ENCODE measurements around the gene PIAS4.
A peak's percentile ranks its signal among the peaks of the same experiment; 100 is the strongest.

Gene PIAS4

DNA sequence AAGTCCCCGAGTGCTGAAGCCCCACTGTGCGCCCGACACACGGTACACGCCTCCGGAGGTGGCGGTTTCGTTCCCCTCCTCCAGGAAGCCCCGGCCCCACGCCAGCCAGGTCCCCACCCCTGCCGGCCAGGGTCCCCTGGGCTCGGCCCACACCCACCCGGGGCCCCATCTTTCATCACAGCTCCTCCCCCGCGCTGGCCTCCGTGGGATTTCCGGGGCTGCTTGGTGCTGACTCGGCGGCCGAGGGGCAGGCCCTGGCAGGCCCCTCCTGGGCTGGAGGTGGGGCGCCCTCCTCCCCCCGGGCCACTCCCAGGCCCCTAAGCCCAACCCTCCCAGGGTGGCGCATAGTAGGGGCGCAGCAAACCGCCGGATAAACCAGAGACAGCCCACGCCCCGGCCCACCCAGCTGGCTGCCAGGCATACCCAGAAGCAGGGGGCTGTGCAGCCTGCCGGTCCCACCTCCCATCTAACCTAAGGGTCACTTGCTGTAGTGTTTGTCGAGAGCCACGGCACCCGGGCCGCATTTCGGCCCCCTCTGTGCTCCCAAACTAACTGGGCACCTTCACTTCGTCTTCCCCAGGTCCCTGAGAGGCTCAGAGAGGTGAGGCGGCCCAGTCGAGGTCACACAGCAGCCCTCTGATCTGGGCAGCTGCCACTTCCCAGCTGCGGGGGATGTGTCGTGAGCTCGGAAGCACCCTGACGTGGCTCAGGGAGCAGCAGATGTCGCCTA is 52.5 kb downstream of the PIAS4 start:
- DNase-seq (ENCODE audit: low read depth) = no peak

DNA sequence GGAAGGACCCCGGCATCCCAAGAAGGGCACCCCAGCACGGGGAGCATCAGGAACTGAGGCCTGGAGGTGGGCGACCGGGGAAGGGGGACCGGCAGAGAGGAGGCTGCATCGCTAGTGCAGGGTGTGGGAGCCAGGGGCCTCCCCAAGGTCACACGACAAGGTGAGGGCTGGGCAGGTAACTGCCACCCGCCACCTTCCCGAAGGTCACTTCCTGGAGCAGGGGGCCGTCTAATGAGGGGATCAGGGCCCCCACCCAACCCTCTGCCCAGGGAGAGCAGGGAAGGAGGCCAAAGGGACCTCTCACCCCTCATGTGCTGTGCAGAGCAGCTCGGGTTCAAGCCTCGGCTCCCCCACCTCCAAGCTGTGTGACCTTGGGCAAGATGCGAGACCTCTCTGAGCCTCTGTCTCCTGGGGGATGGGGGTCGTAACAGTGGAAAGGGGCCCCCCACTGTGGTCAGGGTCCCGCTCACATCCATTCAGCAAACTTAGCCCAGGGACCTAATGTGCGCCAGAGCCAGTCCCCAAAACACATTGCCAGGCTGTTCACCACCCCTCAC is 53.2 kb downstream of the PIAS4 start:
- no peak for DNase-seq (ENCODE audit: low read depth)

DNA sequence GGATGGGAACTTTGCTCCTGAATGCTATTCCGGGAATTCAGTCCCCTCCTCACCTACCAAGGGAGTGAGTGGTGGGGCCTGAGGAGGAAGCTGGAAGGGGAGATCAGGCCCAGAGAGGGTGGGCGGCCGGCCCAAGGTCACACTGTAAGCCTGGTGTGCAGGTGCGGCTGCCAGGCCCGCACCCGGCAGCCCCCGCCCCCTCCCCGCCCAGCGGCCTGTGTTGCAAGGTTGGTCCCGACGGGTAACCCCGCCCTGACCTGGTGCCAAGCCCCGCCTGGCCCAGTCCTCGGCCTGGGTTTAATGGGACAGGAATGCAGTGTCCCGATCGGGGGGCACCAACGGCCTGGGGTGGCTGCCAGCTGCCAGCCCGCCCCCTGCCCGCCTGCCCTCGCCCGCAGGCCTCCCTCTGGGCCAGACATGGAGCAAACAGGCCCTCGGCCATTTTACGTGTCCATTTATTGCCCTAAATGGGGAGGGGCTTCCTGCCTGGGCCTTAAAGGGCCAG is 53.7 kb downstream of the PIAS4 start:
- DNase-seq (ENCODE audit: low read depth) = no peak

DNA sequence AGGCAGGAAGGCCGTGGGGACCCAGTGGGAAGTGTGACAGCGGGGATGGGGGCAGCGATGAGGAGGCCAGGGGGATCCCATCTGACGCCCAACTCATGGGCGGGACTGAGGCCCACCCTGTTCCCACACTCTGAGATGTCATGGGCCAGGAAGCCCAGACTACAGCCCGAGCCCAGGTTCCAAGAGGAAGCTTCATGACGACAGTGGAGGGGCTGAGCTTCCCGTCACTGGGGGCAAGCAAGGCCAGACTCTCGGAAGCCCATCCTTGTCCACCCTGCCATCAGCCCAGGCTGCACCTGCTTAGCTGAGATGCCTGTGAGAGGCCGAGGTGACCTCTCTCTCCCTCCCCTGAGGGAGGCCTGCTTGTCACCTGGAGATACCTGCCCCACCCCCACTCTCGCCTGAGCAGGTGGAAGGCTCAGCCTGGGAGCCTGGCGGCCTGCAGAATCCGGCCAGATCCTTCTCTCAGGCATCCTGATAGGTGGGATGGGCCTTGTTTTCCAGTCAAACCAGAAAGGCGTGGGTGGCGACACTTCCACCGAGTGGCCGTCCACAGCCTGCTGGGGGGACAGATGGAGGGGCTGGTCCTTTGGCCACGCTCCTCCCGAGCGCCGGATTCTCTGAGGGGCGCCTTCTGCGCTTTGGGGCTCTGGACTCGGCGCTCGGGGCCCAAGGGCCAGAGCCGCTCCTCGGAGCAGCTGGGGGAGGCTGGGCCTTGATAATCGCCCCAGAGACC is 54.3 kb downstream of the PIAS4 start:
- no peak for DNase-seq (ENCODE audit: low read depth)

DNA sequence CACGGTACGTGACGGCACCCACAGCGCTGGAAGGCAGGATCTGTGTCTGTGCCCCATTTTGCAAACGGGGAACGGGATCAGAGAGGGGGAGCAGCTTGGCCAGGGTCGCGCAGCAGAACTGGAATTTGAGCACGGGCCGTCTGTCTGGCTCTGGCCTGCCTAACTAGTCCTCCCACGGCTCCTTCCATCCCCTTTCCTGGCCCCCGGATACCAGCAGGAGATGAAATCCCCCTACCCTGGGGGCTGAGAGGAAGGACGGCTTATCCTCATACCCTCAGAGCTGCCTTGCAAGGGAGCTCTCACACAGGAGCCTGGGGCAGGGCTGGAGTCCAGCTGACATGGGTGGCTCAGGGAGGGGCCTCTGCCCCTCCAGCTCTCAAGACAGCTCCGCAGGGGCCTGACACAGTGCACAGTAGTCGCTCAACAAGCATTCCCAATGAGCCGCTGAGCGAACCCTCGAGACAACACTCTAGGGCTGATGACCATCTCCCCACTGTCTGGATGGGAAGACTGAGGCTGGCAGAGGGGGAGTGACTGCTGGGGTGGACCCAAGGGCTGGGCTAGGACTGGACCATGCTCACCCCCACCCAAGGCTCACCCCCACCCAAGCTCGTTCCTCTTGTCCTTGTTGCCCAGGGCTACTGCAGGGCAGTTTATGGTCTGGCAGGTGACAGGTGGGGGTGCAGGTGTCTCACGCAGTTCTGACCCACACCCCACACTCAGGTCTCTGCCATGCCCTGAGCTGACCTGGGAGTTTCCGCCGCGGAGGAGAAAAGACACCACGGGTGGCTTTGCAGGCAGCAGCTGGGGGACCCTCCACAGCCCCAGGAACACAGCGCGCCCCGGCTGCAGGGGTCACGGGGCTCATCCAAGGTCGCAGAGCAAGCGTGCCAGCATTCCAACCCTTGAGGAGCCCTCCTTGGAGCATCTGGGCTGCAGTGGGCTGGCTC is 55.2 kb downstream of the PIAS4 start:
- no peak for DNase-seq (ENCODE audit: low read depth)

DNA sequence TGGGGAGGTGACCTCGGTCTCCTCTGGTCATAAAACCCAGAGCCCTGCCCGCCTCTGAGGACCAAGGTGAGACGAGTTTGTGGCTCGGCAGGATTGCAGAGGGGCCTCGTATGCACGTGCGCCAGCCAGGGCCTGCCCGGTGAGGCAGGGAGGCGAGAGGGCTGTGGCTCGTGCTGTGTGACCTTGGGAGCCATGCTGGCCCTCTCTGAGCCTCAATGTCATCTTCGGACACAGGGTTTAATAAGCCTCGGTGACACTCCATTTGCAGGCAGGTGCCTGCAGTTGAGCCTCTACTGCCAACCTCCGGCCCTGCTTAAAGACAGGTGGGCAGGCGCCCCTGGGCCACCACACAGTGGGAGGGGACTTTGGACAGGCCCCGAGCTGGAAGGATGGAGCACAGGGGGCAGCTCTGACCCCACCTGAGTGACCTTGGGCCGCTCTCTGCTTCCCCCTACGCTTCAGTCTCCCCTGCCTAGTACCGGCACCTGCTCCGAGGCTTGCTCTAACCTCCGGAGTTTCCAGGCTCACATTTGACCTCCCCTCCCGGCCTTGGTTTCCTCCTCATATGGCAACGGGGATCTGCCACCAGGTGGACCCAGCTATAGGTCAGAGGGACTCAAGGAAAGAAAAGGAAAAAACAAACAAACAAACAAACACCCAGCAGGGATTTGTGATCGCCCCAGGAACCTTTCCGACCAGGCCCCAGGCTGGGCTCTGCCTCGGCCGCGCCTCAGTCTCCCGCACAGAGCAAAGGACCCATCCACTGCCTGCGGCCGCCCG is 56.0 kb downstream of the PIAS4 start:
- no peak for DNase-seq (ENCODE audit: low read depth)

DNA sequence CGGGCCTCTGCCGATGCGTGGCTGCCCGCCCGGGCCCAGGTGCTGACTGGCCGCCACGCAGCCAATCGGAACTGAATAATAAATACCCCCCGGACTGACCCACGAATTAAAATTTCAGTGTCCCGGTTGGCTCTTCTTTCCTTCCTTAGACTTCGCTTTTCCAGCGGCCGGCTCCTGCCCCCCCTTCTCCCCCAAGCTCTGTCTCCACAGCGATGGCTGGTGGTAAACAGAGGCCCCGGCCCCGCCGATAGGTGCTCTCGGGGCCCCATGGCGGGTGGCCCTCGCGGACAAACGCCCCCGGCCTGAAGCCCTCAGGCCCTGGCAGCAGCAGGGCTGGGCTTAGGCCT is 56.6 kb downstream of the PIAS4 start:
- DNase-seq (ENCODE audit: low read depth) = peak; percentile 65

DNA sequence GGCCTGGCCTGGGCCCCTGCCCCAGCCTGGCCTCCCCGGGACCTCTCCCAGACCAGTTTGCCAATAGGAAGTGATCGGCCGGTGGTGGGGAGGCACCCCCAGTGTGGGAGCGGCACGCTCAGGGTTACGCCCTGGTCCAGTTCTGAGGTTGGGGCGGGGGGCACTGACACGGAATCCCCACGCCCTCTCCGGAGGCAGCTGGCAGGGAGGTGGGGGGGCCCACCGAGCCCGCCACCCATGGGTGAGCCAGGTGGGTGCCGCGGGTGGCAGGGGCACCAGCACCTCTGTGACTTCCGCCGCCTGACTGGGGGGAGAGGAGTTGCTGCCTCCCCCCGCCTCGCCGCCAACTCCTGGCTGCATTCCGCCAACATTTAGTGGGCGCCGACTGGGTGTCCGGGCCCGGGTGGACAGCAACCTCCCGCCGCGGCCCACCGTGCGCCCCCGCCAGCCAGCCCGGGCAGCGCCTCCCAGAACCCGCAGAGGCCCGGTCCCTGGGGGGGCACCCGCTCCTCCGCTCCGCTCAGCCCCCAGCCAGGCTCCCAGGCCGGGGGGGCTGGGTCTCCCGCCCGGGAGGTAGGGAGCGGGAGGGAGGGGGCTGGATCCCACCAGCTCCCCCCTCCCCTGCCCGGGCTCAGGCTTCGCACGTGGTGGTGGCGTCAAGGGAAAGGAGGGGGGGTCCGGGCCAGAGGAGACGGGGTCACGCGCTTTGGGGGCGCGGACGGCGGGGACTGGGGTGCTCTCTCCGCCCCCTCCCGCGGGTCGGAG is 57.1 kb downstream of the PIAS4 start:
- DNase-seq (ENCODE audit: low read depth) = no peak

DNA sequence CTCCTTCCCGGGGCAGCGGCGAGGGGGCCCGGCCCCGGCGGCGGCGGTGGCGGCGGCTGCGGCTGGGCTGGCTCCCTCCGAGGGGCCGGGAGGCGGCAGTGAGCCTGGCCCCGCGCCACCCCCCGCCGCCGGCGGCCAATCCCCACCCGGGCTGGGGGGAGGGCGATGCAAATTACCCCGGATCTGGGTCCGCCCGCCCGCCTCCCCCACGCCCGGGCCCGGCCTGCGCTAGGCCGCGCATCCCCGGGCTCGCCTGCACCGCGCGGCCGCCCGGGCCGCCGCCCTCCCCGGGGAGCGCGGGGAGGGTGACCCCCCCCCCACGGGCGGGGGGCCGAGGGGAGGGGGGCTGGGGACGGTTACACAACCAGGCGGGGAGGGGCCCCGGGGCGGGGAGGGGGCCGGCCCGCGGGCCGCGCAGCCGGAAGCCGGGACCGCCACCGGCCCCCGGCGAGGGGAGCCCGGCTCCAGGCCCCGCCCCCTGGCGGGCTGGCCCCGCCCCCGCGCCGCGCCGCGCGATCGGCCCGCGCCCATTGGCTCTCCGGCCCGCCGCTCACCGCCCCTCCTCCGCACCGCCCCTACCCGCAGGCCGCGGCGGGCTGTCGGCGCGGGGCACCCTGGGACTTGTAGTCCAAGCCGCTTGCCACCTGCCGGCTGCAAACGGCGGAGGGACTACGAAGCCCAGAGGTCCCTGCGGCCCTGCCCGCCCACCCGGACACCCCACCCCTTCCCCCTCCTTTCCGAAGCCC is 58.1 kb downstream of the PIAS4 start:
- DNase-seq (ENCODE audit: low read depth) = peak; percentile 98

DNA sequence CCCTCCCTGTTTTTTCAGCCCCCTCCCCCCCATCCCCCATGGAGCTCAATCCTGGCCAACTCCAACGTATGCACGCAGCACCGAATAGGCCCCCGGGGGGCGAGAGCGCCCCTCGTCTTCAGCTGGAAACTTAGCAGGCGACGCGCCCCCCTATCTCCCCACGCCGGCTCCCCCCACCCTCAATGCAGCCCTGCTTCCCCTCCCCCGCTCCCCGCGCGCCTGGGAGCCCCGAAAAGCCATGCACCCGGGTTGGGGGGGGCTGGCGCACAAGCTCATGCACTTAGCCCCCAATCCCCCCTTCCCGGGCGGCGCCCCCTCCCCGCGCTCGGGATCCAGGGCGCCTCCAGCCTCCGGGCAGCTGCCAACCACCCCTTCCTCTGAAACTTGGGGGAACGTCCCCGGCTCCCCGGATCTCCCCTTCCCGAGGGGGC is 58.7 kb downstream of the PIAS4 start:
- DNase-seq (ENCODE audit: low read depth) = no peak

DNA sequence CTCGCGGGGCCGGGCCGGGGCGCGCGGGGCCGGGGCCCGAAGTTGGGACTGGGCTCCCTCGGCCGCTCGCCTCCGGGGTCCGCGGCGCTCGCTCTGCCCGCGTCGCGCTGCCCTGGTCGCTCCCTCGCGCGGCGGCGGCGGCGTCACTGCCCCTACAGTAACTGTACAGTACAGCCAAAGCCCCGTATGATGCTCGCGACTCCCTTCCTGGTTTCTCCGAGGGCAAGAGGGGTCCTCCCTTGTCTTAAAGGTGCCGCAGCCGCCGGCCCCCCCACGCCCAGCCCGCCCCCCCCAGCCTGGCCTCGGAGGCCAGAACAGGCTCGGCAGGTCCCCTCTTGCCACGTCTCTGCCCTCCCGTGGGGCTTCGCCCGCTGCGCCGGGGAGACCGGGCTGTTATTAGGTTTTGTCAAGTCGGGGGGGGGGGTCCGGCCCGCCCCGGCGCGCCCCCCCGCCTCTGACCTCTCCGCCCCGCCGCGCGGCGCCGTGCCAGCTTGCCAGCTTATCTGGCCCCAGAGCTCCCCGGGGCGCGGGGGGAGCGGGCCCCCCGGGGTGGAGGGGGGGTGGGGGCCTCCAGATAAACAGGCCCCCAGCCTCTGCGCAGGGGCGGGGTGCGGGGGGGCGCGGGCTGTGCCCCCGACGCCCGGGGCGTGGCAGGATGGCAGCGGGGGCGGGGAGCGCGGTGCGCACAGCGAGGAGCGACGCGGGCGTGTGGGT is 59.3 kb downstream of the PIAS4 start, which contains the start of gene ZBTB7A:
TSS of gene ZBTB7A (minus strand) at position 218 of the 714 bp plus-strand sequence. CDS start 11,667 bp downstream, outside the sequence.
- DNase-seq (ENCODE audit: low read depth) = peak; percentile 54

DNA sequence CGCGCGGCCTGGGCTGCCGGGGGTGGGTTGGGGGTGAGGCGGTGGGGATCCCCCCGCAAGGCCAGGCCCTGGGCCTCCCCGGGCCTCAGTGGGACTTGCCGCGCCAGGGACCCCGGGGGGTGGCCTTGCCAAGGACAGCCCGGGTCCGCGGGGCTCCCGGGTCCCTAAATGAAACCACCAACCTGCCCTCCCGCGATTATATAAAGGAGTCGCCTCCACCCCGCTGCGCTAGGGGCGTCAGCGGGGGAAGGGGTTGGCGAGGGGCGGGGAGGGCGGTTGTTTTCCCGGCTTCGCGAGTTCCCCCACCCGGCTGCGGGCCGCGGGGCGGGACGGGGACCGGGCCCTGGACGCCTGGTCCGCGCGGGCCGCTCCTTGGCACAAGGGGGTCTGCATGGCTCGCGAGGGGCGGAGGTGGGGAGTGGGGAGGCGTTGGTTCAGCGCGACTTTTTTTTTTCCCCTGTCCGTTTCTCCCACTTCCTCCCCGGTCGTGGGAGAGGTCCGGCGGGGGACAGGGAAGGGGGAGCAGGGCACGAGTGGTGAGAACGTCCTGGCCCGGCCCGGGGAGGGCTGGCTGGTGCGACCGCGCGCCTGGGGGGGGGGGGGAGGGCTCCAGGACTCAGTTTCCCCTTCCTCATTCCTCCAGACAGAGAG is 60.0 kb downstream of the PIAS4 start:
- DNase-seq (ENCODE audit: low read depth) = no peak

DNA sequence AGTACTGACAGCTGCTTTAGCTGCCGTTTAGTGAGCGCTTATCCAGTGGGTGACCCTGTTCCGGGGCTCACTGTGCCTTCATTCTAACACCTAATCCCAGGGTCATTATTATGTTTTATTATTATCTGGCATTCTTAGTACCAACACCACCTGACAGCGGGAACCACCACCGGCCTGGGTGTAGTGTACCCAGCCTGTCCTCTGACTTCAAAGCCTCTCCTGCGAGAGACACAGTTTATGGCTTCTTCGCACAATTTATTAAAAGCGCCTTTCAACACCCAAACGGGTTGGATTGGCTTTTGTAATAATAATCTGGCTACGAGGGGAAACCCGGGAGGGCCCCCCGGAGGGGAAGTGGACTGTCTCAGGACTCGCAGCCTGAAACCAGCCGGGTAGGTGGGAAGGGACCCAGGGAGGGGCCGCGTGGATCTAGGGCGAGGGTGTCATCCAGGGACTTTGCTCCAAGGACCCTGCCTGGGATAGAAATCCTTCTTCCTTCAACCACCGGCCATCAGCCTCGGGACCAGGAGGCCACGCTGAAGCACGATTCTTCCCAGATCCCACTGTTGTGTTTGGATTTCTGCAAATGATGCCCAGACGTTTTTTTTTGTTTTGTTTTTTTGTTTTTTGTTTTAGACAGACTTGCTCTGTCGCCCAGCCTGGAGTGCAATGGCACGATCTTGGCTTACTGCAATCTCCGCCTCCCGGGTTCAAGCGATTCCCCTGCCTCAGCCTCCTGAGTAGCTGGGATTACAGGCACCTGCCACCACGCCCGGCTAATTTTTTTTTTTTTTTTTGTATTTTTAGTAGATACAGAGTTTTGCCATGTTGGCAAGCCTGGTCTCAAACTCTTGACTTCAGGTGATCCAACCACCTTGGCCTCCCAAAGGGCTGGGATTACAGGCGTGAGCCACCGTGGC is 60.8 kb downstream of the PIAS4 start:
- no peak for DNase-seq (ENCODE audit: low read depth)

DNA sequence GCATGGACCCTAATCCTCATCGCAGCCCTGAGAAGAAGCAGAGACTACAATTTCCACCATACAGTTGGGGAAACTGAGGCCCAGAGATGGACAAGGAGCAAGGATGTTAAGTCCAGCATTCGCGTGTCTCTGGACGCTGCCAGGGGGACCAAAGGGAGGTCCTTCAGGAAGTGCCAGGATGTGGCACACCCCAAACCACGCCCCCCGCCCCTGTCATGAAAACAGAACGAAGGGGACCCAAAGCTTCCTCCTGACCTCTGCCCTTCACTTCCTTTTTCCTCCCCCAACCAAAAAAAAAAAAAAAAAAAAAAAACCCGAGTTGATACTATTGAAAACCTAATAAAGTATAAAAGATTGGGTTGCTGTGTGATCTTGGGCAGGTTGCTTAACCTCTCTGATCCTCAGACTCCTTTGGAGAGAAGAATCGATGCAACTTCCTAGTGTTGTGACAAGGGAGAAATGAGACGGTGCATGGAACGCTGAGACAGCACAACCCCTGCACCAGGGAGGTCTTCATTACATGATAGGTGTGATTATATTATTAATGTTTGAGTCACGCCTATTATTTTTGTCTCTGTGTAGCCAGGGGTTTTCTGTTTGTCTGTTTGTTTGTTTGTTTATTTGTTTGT is 61.9 kb downstream of the PIAS4 start:
- no peak for DNase-seq (ENCODE audit: low read depth)

DNA sequence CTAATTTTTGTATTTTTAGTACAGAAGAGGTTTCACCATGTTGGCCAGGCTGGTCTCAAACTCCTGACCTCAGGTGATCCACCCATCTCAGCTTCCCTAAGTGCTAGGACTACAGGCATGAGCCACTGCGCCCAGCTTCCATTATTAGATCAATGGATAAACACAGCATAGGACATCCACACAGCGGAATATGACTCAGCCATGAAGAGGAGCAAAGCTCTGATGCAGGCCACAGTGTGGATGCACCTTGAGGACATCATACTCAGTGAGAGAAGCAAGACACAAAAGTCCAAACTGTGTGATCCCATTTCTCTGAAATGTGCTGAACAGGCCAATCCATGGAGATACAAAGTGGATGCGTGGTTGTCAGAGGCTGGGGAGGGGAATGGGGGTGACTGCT is 64.1 kb downstream of the PIAS4 start:
- no peak for DNase-seq (ENCODE audit: low read depth)

DNA sequence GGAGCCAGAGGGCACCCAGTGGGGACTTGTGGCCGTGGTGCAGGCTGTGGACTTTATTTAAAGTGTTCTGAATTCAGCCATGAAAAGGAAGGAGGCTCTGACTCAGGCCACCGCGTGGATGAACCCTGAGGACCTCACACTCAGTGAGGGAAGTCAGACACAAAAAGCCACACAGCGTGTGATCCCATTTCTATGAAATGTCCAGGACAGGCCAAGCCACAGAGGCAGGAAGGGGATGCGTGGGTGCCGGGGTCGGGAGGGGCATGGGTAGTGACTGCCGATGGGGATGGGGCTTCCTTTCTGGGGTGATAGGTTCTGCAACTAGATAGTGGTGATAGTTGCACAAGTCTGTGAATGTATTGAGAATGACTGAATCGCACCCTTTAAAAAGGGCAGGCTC is 67.8 kb downstream of the PIAS4 start:
- no peak for DNase-seq (ENCODE audit: low read depth)

DNA sequence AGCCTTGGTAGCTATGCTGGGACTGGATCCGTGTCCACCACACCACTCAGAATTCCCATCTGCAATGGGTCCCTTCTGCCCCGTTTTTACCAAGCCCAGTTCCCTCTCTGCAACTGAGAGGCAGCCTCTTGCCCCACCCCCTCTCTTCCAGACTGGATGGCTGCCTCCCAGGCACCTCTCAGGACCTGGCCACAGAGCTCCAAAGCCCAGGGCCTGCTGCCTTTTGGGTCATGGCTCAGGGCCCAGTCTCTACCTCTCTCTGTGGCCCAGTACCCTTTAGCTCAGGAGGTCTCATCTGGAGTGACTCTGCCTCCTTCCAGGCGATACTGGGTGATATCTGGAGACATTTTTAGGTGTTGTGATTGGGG is 69.5 kb downstream of the PIAS4 start:
- DNase-seq (ENCODE audit: low read depth) = no peak

Data from iris pigment epithelial cell (primary cell).